Gastroesophageal sphincter (tissue), 3 donors: Measurements from ENCODE around the gene RAB18.

ENCODE experiments used
- CTCF ChIP-seq, 4 experiments: fragments of 200-600 bp in 2 of 4; fragments of 450-650 bp in 2 of 4; sonication (generic) in 1 of 4; IDR thresholded peaks; one replicate each; pipeline ENCODE4 v1.5.1; 2017 to 2019; ENCODE audit warnings: antibody characterized with exemption in 4 of 4, mild to moderate bottlenecking in 2 of 4, moderate library complexity in 2 of 4
- EP300 ChIP-seq: sonication (generic); formaldehyde crosslinking; IDR thresholded peaks from one replicate; pipeline ENCODE4 v1.6.1; 2017; ENCODE audit warnings: antibody characterized with exemption, mild to moderate bottlenecking
- POLR2A ChIP-seq, 2 donors: fragments of 450-650 bp; IDR thresholded peaks; one replicate each; pipeline ENCODE4 v1.6.1; 2017; ENCODE audit warnings: antibody characterized with exemption in 2 of 2, mild to moderate bottlenecking in 2 of 2, moderate library complexity in 1 of 2
- POLR2AphosphoS5 ChIP-seq: sonication (generic); formaldehyde crosslinking; IDR thresholded peaks from one replicate; pipeline ENCODE4 v1.6.1; 2017; ENCODE audit warnings: antibody characterized with exemption

GRCh38 chr10:27564880-27565279, 60.8 kb downstream of the RAB18 start:
- no peak for TF ChIP-seq CTCF (IDR thresholded peaks at IDR 0.05)
- no peak for TF ChIP-seq POLR2A (IDR thresholded peaks at IDR 0.05)
- no peak for TF ChIP-seq POLR2AphosphoS5
- no peak for TF ChIP-seq EP300
